HEK293 (cell line): ENCODE data around the gene IGFL2.
A peak's percentile ranks its signal among the peaks of the same experiment; 100 is the strongest.

Source experiments
- IKZF3 ChIP-seq: fragments of 450-650 bp; IDR thresholded peaks from 2 replicates; pipeline ENCODE4 v1.5.0; 2018; ENCODE audit warnings: missing biosample characterization, mild to moderate bottlenecking, missing genetic modification characterization, moderate library complexity
- SCRT1 ChIP-seq: fragments of 450-650 bp; formaldehyde crosslinking; IDR thresholded peaks from 2 replicates; pipeline ENCODE4 v1.5.1; 2016; ENCODE audit warnings: missing biosample characterization, missing genetic modification characterization, borderline replicate concordance
- SP7 ChIP-seq: fragments of 450-650 bp; formaldehyde crosslinking; IDR thresholded peaks from 2 replicates; pipeline ENCODE4 v1.5.1; 2016; ENCODE audit warnings: missing biosample characterization, missing genetic modification characterization
- TRIM28 ChIP-seq: IDR thresholded peaks from 2 replicates; pipeline ENCODE4 v1.6.1; 2011; ENCODE audit warnings: low read length, control low read depth, borderline replicate concordance
- WT1 ChIP-seq: fragments of 450-650 bp; formaldehyde crosslinking; IDR thresholded peaks from 2 replicates; pipeline ENCODE4 v1.5.1; 2016; ENCODE audit warnings: missing biosample characterization, missing genetic modification characterization
- ZBTB17 ChIP-seq: fragments of 450-650 bp; formaldehyde crosslinking; IDR thresholded peaks from 2 replicates; pipeline ENCODE4 v1.5.1; 2016; ENCODE audit warnings: missing biosample characterization, missing genetic modification characterization
- ZBTB21 ChIP-seq: fragments of 450-650 bp; formaldehyde crosslinking; IDR thresholded peaks from 2 replicates; pipeline ENCODE4 v1.5.1; 2017; ENCODE audit warnings: missing biosample characterization, missing genetic modification characterization
- ZIC2 ChIP-seq: fragments of 450-650 bp; formaldehyde crosslinking; IDR thresholded peaks from 2 replicates; pipeline ENCODE4 v1.5.1; 2016; ENCODE audit warnings: missing biosample characterization, missing genetic modification characterization
- ZNF184 ChIP-seq: fragments of 450-650 bp; IDR thresholded peaks from 2 replicates; pipeline ENCODE4 v1.5.1; 2018; ENCODE audit warnings: missing biosample characterization, mild to moderate bottlenecking, missing genetic modification characterization
- ZNF302 ChIP-seq: fragments of 450-650 bp; formaldehyde crosslinking; IDR thresholded peaks from 2 replicates; pipeline ENCODE4 v1.5.1; 2016; ENCODE audit warnings: missing biosample characterization, missing genetic modification characterization, low read depth
- ZNF426 ChIP-seq: fragments of 450-650 bp; formaldehyde crosslinking; IDR thresholded peaks from 2 replicates; pipeline ENCODE4 v1.5.1; 2017; ENCODE audit warnings: missing biosample characterization, missing genetic modification characterization, mild to moderate bottlenecking, inconsistent platforms, moderate library complexity
- ZNF449 ChIP-seq: fragments of 450-650 bp; formaldehyde crosslinking; IDR thresholded peaks from 2 replicates; pipeline ENCODE4 v1.5.1; 2017; ENCODE audit warnings: missing biosample characterization, mild to moderate bottlenecking, missing genetic modification characterization, moderate library complexity
- ZNF488 ChIP-seq: fragments of 450-650 bp; formaldehyde crosslinking; IDR thresholded peaks from 2 replicates; pipeline ENCODE4 v1.5.1; 2016; ENCODE audit warnings: missing biosample characterization, missing genetic modification characterization
- ZNF518A ChIP-seq: fragments of 450-650 bp; formaldehyde crosslinking; conservative IDR thresholded peaks from 2 replicates; pipeline ENCODE4 v1.5.1; 2016; ENCODE audit warnings: low read depth, missing biosample characterization, missing genetic modification characterization
- ZNF549 ChIP-seq: fragments of 450-650 bp; IDR thresholded peaks from 2 replicates; pipeline ENCODE4 v1.5.1; 2018; ENCODE audit warnings: missing biosample characterization, missing genetic modification characterization, mild to moderate bottlenecking, inconsistent platforms, moderate library complexity
- ZNF624 ChIP-seq: fragments of 450-650 bp; formaldehyde crosslinking; IDR thresholded peaks from 2 replicates; pipeline ENCODE4 v1.5.1; 2017; ENCODE audit warnings: missing biosample characterization, missing genetic modification characterization
- ZNF830 ChIP-seq: fragments of 450-650 bp; IDR thresholded peaks from 2 replicates; pipeline ENCODE4 v1.5.0; 2018; ENCODE audit warnings: missing biosample characterization, missing genetic modification characterization, low read depth, mild to moderate bottlenecking, moderate library complexity
- ZNF837 ChIP-seq: fragments of 450-650 bp; formaldehyde crosslinking; IDR thresholded peaks from 2 replicates; pipeline ENCODE4 v1.5.1; 2016; ENCODE audit warnings: missing biosample characterization, missing genetic modification characterization
- ZSCAN23 ChIP-seq: fragments of 450-650 bp; formaldehyde crosslinking; IDR thresholded peaks from 2 replicates; pipeline ENCODE4 v1.5.1; 2016; ENCODE audit warnings: missing biosample characterization, missing genetic modification characterization
- TF ChIP-seq, protein P1 (sequence below): fragments of 450-650 bp; formaldehyde crosslinking; IDR thresholded peaks from 2 replicates; pipeline ENCODE4 v1.5.1; 2016; ENCODE audit warnings: missing biosample characterization, missing genetic modification characterization
- TF ChIP-seq, protein P2 (sequence below): fragments of 450-650 bp; IDR thresholded peaks from 2 replicates; pipeline ENCODE4 v1.5.1; 2018; ENCODE audit warnings: missing biosample characterization, mild to moderate bottlenecking, missing genetic modification characterization
- TF ChIP-seq, protein P3 (sequence below): fragments of 450-650 bp; formaldehyde crosslinking; IDR thresholded peaks from 2 replicates; pipeline ENCODE4 v1.5.1; 2016; ENCODE audit warnings: missing biosample characterization, missing genetic modification characterization, borderline replicate concordance
- TF ChIP-seq, protein P4 (sequence below): fragments of 450-650 bp; formaldehyde crosslinking; IDR thresholded peaks from 2 replicates; pipeline ENCODE4 v1.5.1; 2017; ENCODE audit warnings: missing biosample characterization, missing genetic modification characterization
- TF ChIP-seq, protein P5 (sequence below): fragments of 450-650 bp; formaldehyde crosslinking; IDR thresholded peaks from 2 replicates; pipeline ENCODE4 v1.5.1; 2016; ENCODE audit warnings: missing biosample characterization, missing genetic modification characterization

IGFL2 gene

DNA sequence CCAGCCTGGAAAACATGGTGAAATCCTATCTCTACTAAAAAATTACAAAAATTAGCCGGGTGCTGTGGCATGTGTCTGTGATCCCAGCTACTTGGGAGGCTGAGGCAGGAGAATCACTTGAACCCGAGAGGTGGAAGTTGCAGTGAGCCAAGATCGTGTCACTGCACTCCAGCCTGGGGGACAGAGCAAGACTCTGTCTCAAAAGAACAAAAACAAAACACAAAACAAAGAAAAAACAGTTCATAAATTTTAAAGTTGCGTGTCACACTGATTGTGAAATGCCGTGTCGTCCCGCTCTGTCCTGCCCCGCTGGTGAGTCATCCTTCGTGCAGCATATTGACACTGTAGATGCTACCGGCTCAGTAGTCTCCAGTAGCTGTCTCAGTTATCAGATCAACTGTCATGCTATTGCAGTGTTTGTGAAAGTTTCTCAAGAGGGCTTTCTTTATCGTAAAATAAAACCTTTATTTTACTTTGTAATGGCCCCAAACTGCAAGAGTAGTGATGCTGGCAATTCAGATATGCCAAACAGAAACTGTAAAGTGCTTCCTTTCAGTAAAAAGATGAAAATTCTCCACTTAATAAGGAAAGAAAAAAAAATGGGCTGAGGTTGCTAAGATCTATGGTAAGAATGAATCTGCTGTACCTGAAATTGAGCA is 45.1 kb downstream of the IGFL2 start (continued):
- no peak for TF ChIP-seq ZNF549 (tag by site-specific recombination)
- TF ChIP-seq ZBTB17 (tag by site-specific recombination), result peak; percentile 64
- TF ChIP-seq ZNF184 (tag by site-specific recombination), result no peak
- TF ChIP-seq, protein P1, sequence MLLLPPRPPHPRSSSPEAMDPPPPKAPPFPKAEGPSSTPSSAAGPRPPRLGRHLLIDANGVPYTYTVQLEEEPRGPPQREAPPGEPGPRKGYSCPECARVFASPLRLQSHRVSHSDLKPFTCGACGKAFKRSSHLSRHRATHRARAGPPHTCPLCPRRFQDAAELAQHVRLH (tag by site-specific recombination), result no peak
- TF ChIP-seq, protein P2, sequence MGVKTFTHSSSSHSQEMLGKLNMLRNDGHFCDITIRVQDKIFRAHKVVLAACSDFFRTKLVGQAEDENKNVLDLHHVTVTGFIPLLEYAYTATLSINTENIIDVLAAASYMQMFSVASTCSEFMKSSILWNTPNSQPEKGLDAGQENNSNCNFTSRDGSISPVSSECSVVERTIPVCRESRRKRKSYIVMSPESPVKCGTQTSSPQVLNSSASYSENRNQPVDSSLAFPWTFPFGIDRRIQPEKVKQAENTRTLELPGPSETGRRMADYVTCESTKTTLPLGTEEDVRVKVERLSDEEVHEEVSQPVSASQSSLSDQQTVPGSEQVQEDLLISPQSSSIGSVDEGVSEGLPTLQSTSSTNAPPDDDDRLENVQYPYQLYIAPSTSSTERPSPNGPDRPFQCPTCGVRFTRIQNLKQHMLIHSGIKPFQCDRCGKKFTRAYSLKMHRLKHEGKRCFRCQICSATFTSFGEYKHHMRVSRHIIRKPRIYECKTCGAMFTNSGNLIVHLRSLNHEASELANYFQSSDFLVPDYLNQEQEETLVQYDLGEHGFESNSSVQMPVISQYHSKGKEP, result 0 out of 2 replicates have a peak, but pooled peaks have one; percentile 21
- TF ChIP-seq ZNF837 (tag by site-specific recombination), result no peak
- TF ChIP-seq TRIM28, result no peak
- no peak for TF ChIP-seq ZNF830 (tag by site-specific recombination)
- TF ChIP-seq ZNF624, result no peak
- no peak for TF ChIP-seq ZNF488 (tag by site-specific recombination)
- TF ChIP-seq ZNF302 (tag by site-specific recombination), result no peak
- peak; percentile 76 for TF ChIP-seq SP7 (tag by site-specific recombination)
- TF ChIP-seq ZNF518A (tag by site-specific recombination), result peak; percentile 47; the same call in 1 of the 2 replicates
- no peak for TF ChIP-seq ZSCAN23 (tag by site-specific recombination)
- TF ChIP-seq, protein P3, sequence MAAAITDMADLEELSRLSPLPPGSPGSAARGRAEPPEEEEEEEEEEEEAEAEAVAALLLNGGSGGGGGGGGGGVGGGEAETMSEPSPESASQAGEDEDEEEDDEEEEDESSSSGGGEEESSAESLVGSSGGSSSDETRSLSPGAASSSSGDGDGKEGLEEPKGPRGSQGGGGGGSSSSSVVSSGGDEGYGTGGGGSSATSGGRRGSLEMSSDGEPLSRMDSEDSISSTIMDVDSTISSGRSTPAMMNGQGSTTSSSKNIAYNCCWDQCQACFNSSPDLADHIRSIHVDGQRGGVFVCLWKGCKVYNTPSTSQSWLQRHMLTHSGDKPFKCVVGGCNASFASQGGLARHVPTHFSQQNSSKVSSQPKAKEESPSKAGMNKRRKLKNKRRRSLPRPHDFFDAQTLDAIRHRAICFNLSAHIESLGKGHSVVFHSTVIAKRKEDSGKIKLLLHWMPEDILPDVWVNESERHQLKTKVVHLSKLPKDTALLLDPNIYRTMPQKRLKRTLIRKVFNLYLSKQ (tag by site-specific recombination), result no peak
- TF ChIP-seq ZNF449, result no peak
- TF ChIP-seq SCRT1, result no peak
- no peak for TF ChIP-seq WT1 (tag by site-specific recombination)
- TF ChIP-seq, protein P4, sequence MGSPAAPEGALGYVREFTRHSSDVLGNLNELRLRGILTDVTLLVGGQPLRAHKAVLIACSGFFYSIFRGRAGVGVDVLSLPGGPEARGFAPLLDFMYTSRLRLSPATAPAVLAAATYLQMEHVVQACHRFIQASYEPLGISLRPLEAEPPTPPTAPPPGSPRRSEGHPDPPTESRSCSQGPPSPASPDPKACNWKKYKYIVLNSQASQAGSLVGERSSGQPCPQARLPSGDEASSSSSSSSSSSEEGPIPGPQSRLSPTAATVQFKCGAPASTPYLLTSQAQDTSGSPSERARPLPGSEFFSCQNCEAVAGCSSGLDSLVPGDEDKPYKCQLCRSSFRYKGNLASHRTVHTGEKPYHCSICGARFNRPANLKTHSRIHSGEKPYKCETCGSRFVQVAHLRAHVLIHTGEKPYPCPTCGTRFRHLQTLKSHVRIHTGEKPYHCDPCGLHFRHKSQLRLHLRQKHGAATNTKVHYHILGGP (tag by site-specific recombination), result no peak; the same call in 1 of the 2 replicates
- TF ChIP-seq IKZF3, result no peak
- TF ChIP-seq ZNF426, result no peak
- no peak for TF ChIP-seq ZIC2 (tag by site-specific recombination)
- TF ChIP-seq, protein P5, sequence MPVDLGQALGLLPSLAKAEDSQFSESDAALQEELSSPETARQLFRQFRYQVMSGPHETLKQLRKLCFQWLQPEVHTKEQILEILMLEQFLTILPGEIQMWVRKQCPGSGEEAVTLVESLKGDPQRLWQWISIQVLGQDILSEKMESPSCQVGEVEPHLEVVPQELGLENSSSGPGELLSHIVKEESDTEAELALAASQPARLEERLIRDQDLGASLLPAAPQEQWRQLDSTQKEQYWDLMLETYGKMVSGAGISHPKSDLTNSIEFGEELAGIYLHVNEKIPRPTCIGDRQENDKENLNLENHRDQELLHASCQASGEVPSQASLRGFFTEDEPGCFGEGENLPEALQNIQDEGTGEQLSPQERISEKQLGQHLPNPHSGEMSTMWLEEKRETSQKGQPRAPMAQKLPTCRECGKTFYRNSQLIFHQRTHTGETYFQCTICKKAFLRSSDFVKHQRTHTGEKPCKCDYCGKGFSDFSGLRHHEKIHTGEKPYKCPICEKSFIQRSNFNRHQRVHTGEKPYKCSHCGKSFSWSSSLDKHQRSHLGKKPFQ, result no peak
- no peak for TF ChIP-seq ZBTB21 (tag by site-specific recombination)
